PFSK-1 (cell line): ENCODE data around the gene FIGNL2.

Experiments used
- FOXP2 ChIP-seq: optimal IDR thresholded peaks from 2 replicates; pipeline ENCODE3; 2011; ENCODE audit warnings: borderline replicate concordance, control low read depth, inconsistent platforms; ENCODE audit not compliant: insufficient read depth; ENCODE audit errors: extremely low read length, extremely low read depth
- POLR2AphosphoS5 ChIP-seq: IDR thresholded peaks from 2 replicates; pipeline ENCODE4 v1.6.1; 2012; ENCODE audit warnings: low read depth, mild to moderate bottlenecking, control low read depth, low read length, moderate library complexity
- SIN3A ChIP-seq: IDR thresholded peaks from 2 replicates; pipeline ENCODE4 v1.6.1; 2012; ENCODE audit warnings: mild to moderate bottlenecking, low read length, moderate library complexity, borderline replicate concordance; ENCODE audit not compliant: insufficient read depth
- TAF1 ChIP-seq: IDR thresholded peaks from 2 replicates; pipeline ENCODE4 v1.6.1; 2012; ENCODE audit warnings: low read length, control low read depth, borderline replicate concordance; ENCODE audit not compliant: insufficient read depth
- TF ChIP-seq, protein P1 (sequence below), 2 experiments: IDR thresholded peaks; 2 replicates each; pipeline versions ENCODE4 v1.6.1 to v1.8.0; 2011 to 2012; ENCODE audit warnings: low read depth in 2 of 2, low read length in 2 of 2, control low read depth in 1 of 2, inconsistent platforms in 1 of 2, mild to moderate bottlenecking in 1 of 2, moderate library complexity in 1 of 2; ENCODE audit not compliant: insufficient read depth in 1 of 2

The FIGNL2 gene

DNA sequence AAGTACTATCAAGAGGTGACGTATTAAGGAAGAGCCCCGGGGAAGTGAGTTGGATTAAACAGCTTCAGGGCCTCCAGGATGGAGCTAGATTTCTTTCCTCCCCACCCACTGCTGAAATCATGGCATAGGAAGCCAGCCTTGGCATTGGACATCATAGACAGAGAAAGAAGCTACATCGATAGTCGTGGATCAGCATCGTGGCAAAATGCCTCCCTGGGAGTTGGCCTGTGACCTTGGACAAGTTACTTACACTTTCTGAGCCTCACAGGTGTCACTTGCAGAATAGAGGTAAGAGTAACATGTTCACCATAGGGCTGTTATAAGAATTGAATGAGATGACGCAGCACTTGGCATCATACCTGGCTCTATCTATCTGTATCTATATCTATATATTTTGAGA is 45.3 kb upstream of the FIGNL2 start:
- no peak for TF ChIP-seq SIN3A
- no peak for TF ChIP-seq FOXP2
- no peak for TF ChIP-seq POLR2AphosphoS5
- TF ChIP-seq, protein P1, sequence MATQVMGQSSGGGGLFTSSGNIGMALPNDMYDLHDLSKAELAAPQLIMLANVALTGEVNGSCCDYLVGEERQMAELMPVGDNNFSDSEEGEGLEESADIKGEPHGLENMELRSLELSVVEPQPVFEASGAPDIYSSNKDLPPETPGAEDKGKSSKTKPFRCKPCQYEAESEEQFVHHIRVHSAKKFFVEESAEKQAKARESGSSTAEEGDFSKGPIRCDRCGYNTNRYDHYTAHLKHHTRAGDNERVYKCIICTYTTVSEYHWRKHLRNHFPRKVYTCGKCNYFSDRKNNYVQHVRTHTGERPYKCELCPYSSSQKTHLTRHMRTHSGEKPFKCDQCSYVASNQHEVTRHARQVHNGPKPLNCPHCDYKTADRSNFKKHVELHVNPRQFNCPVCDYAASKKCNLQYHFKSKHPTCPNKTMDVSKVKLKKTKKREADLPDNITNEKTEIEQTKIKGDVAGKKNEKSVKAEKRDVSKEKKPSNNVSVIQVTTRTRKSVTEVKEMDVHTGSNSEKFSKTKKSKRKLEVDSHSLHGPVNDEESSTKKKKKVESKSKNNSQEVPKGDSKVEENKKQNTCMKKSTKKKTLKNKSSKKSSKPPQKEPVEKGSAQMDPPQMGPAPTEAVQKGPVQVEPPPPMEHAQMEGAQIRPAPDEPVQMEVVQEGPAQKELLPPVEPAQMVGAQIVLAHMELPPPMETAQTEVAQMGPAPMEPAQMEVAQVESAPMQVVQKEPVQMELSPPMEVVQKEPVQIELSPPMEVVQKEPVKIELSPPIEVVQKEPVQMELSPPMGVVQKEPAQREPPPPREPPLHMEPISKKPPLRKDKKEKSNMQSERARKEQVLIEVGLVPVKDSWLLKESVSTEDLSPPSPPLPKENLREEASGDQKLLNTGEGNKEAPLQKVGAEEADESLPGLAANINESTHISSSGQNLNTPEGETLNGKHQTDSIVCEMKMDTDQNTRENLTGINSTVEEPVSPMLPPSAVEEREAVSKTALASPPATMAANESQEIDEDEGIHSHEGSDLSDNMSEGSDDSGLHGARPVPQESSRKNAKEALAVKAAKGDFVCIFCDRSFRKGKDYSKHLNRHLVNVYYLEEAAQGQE (IDR thresholded peaks at IDR 0.05; ENCODE audit: insufficient read depth in 1 of 2, low read depth in 2 of 2, low read length in 2 of 2), result no peak
- no peak for TF ChIP-seq TAF1

DNA sequence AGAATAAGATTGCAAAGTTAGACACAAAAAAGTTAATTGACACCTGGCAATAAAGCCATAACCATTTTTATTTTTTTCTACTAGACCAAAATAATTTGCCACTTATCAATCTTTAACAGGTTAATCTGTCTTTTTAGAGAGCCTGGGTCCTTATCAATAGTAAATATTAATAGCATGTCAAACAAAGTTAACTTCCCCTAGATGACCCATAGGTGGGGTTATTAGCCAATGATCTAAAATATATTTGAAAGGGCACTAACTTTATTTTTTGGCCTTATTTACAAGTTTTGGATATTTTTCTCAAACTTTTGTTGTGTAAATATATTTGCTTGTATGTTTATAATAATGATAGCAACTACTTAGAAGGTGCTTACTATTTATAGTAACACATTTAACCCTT is 43.3 kb upstream of the FIGNL2 start:
- TF ChIP-seq, protein P1 (IDR thresholded peaks at IDR 0.05; ENCODE audit: insufficient read depth in 1 of 2, low read depth in 2 of 2, low read length in 2 of 2), result no peak
- no peak for TF ChIP-seq POLR2AphosphoS5
- no peak for TF ChIP-seq FOXP2
- TF ChIP-seq SIN3A, result no peak
- TF ChIP-seq TAF1, result no peak

DNA sequence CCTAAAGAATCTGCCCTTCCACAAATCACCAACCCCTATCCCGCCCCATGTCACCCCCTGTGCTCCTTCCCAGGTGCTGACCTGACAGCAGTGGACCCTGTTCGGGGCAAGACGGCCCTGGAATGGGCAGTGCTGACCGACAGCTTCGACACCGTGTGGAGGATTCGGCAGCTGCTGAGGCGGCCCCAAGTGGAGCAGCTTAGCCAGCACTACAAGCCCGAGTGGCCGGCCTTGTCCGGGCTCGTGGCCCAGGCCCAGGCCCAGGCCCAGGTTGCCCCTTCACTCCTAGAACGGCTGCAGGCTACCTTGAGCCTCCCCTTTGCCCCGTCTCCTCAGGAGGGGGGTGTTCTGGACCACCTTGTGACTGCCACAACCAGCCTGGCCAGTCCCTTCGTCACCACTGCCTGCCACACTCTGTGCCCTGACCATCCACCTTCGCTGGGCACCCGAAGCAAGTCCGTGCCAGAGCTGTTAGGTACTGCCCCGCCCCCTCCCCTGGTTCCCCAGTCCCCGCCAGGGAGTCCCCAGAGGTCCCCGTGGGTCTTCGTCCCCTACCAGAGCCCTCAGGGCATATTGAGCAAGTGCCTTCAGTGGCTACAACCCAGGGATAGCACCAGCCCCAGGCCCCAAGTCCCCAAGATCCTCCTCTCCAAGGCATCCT is 42.1 kb upstream of the FIGNL2 start:
- TF ChIP-seq FOXP2, result no peak
- TF ChIP-seq SIN3A, result no peak
- TF ChIP-seq, protein P1 (IDR thresholded peaks at IDR 0.05; ENCODE audit: insufficient read depth in 1 of 2, low read depth in 2 of 2, low read length in 2 of 2), result no peak
- no peak for TF ChIP-seq POLR2AphosphoS5
- no peak for TF ChIP-seq TAF1

DNA sequence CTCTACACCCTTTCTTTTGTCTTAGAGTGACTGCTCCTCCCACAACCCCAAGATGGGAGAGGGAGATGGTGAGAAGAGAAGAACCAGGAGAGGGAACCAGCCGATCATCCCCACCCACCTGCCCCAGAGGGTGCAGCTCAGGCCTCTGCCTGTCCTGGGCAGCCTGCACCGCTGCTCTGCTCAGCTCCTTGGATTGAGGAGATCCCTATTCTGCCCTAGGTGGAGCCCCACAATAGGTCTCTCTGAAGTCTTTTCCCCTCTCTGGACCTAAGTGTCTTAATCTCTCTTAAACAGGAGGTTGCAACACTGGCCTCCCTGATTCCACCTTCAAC is 41.6 kb upstream of the FIGNL2 start:
- TF ChIP-seq SIN3A (no peak), TAF1 (no peak), FOXP2 (no peak), POLR2AphosphoS5 (no peak)
- TF ChIP-seq, protein P1 (IDR thresholded peaks at IDR 0.05; ENCODE audit: insufficient read depth in 1 of 2, low read depth in 2 of 2, low read length in 2 of 2), result no peak
